Stomach (tissue), 9 donors: Measurements from ENCODE around the gene XCR1. TPM values are rescaled to one million over a fixed set of nuclear protein-coding genes. Genes with fewer than 3 reads are reported as not detected.

Experiments used
- DNase-seq, 2 donors: peaks; one replicate each; pipeline versions ENCODE4 v3.0.0 to v3.0.0-alpha.2; 2013 to 2019
- H3K27ac ChIP-seq, 5 donors: fragments of 200-600 bp in 4 of 5; sonication (generic) in 4 of 5; one replicate each; pipeline ENCODE4 v1.5.1; 2013 to 2019; ENCODE audit warnings: mild to moderate bottlenecking in 1 of 5, moderate library complexity in 1 of 5
- H3K27me3 ChIP-seq, 3 donors: fragments of 200-600 bp; sonication (generic); one replicate each; pipeline ENCODE4 v1.5.1; 2017 to 2019; ENCODE audit warnings: mixed run types in 1 of 3
- H3K36me3 ChIP-seq, 4 donors: fragments of 200-600 bp; sonication (generic); 1 replicate in 3 of 4; 2 replicates in 1 of 4; pipeline ENCODE4 v1.5.1; 2016 to 2019
- H3K4me1 ChIP-seq, 4 donors: fragments of 200-600 bp; sonication (generic); one replicate each; pipeline ENCODE4 v1.5.1; 2016 to 2019
- H3K4me3 ChIP-seq, 4 donors: fragments of 200-600 bp; sonication (generic) in 3 of 4; one replicate each; pipeline ENCODE4 v1.5.1; 2016 to 2019; ENCODE audit warnings: mild to moderate bottlenecking in 1 of 4
- H3K9me3 ChIP-seq, 4 donors: fragments of 200-600 bp; sonication (generic); one replicate each; pipeline ENCODE4 v1.5.1; 2016 to 2019
- EP300 ChIP-seq: sonication (generic); formaldehyde crosslinking; IDR thresholded peaks from one replicate; pipeline ENCODE4 v1.6.1; 2017; ENCODE audit warnings: antibody characterized with exemption
- POLR2A ChIP-seq, 4 donors: fragments of 450-650 bp; IDR thresholded peaks; one replicate each; pipeline ENCODE4 v1.6.1; 2016; ENCODE audit warnings: antibody characterized with exemption in 4 of 4, control low read depth in 2 of 4, mild to moderate bottlenecking in 1 of 4, moderate library complexity in 1 of 4
- POLR2AphosphoS5 ChIP-seq, 3 donors: sonication (generic); formaldehyde crosslinking; IDR thresholded peaks; one replicate each; pipeline ENCODE4 v1.6.1; 2016; ENCODE audit warnings: antibody characterized with exemption in 3 of 3
- WGBS, 5 donors: extraction: QIAGEN DNeasy Blood & Tissue Kit in 3 of 5; methylation state at CpG; one replicate each; pipeline versions ENCODE4 v1.1.5 to v1.1.7; 2013 to 2018; 5-methylcytosine and 5-hydroxymethylcytosine counted together
- intact Hi-C: fragments of 100-400 bp; cut with DNase I; formaldehyde crosslinking; loops from one replicate; pipeline ENCODE4 v1.15.1; 2023; ENCODE audit warnings: low total_unique reads
- polyA plus RNA-seq, 3 donors: library from polyadenylated mRNA; stranded (reverse); fragments of 200-250 nt; gene quantifications; one replicate each; pipeline ENCODE4 v1.2.3, GENCODE V29; 2013
- total RNA-seq, 5 donors: library from RNA; depleted of rRNA; stranded (reverse); fragments of >200 nt; gene quantifications; one replicate each; pipeline versions ENCODE4 v1.1.0 to v1.2.3, GENCODE V29; 2014 to 2016
- TF ChIP-seq, protein P1 (sequence below), 7 experiments: fragments of 450-650 bp in 4 of 7; fragments of 200-600 bp in 3 of 7; sonication (generic) in 3 of 7; IDR thresholded peaks; one replicate each; pipeline ENCODE4 v1.5.1; 2016 to 2019; ENCODE audit warnings: antibody characterized with exemption in 7 of 7, control low read depth in 2 of 7, mild to moderate bottlenecking in 1 of 7
- donor health status: healthy with polysubstance abuse.
- donor health status: Bipolar disorder and iron deficiency.
- donor health status: healthy.

The XCR1 gene
- total and polyA plus RNA-seq, 8 donors, result under 0.01 to 0.37 (median 0.08) TPM; not detected in 4

DNA sequence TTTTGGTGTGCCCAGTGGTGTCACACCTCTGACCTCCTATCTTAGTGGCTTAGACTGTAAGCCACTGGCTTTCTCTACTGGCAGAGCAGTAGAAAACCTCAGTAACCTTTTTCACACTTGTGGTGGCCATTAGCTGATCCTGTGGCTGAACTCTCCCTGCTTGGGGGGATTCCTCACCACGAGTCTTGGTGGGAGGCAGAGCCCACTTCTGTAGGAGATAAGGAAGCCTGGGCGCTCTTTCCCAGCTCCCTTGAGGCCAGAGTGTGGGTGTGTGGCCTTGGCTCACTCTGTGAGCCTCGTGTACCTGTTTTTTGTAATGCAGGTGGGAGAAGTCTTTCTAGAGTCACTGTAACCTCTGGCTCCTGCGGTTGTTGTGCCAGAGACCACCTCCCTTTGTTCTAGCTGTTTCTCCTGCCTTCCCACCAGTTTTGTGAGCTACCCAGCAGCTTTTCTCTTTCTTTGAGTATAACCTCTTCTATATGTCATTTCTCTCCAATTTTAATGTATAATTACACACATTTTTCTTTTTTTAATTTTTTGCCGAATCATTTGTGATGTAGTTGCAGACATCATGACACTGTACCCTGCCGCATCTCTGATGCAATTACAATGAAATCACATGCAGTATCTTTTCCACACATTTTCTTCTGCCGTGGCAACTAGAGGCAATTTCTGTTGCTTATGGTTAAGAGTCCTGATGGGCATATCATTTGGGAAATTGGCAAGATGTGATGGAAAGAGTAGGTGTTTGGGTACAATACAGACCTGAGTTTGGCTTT is 13.8 kb downstream of the XCR1 start:
- TF ChIP-seq POLR2AphosphoS5 (IDR thresholded peaks at IDR 0.05) (no peak), EP300 (no peak), POLR2A (IDR thresholded peaks at IDR 0.05) (no peak)
- TF ChIP-seq, protein P1, sequence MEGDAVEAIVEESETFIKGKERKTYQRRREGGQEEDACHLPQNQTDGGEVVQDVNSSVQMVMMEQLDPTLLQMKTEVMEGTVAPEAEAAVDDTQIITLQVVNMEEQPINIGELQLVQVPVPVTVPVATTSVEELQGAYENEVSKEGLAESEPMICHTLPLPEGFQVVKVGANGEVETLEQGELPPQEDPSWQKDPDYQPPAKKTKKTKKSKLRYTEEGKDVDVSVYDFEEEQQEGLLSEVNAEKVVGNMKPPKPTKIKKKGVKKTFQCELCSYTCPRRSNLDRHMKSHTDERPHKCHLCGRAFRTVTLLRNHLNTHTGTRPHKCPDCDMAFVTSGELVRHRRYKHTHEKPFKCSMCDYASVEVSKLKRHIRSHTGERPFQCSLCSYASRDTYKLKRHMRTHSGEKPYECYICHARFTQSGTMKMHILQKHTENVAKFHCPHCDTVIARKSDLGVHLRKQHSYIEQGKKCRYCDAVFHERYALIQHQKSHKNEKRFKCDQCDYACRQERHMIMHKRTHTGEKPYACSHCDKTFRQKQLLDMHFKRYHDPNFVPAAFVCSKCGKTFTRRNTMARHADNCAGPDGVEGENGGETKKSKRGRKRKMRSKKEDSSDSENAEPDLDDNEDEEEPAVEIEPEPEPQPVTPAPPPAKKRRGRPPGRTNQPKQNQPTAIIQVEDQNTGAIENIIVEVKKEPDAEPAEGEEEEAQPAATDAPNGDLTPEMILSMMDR (IDR thresholded peaks at IDR 0.05), result no peak
- Histone ChIP-seq H3K27ac (no peak overlapping the region), H3K4me3 (no peak overlapping the region), H3K9me3 (no peaks in the 10 kb centered on the region), H3K27me3 (no peaks in the 10 kb centered on the region), H3K4me1 (no peaks in the 10 kb centered on the region), H3K36me3 (no peaks in the 10 kb centered on the region)
- intact Hi-C loops, result no loop called here
- no peak for DNase-seq
- WGBS, 5 donors, result 74 to 76% (median 75%) methylated on average over 7 of the region's 7 CpGs

GRCh38 chr3:46012246-46012645 is 15.0 kb downstream of the XCR1 start:
- no peak for DNase-seq
- TF ChIP-seq EP300, result no peak
- no peak for TF ChIP-seq POLR2A (IDR thresholded peaks at IDR 0.05)
- TF ChIP-seq, protein P1 (IDR thresholded peaks at IDR 0.05), result no peak
- no peak for TF ChIP-seq POLR2AphosphoS5 (IDR thresholded peaks at IDR 0.05)
- Histone ChIP-seq H3K27ac (no peak overlapping the region), H3K27me3 (no peaks in the 10 kb centered on the region), H3K36me3 (no peaks in the 10 kb centered on the region), H3K9me3 (no peaks in the 10 kb centered on the region), H3K4me1 (no peaks in the 10 kb centered on the region), H3K4me3 (no peak overlapping the region)
- WGBS, 5 donors, result 84 to 92% (median 89%) methylated on average over 4 of the region's 4 CpGs
- intact Hi-C loops, result no loop called here

DNA sequence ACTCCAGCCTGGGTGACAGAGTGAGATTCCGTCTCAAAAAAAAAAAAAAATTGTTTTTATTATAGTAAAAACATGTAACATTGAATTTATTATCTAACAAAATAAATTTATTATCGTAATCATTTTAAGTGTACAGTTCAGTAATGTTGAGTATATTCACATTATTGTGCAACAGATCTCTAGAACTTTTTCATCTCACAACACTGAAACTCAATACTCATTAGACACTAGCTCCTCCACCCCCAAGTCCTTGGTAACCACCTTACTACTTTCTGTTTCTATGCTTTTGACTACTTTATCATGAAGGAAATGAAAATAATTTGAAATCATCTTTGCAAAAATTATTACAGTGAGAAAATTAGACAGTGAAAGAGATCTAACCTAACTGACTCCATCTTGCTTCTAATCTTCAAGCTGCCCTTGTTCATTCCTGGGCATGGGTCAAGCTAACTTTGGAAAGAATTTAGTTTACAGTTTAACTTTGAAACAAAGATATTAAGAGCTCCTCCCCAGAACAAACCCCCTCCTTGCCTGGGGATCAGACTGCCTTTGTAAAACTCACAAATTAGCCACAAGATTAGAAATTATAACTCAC is 16.7 kb downstream of the XCR1 start:
- Histone ChIP-seq H3K4me1 (peaks cover 0 to 11% (median 7%) of the 10 kb centered on the region in 4 donors), H3K9me3 (no peaks in the 10 kb centered on the region), H3K36me3 (no peaks in the 10 kb centered on the region), H3K27me3 (no peaks in the 10 kb centered on the region), H3K4me3 (no peak overlapping the region), H3K27ac (no peak overlapping the region)
- intact Hi-C loops, result no loop called here
- WGBS, 5 donors, result 91 to 95% (median 95%) methylated on average over 2 of the region's 2 CpGs
- DNase-seq, result no peak
- TF ChIP-seq POLR2A (IDR thresholded peaks at IDR 0.05) (no peak), EP300 (no peak), POLR2AphosphoS5 (IDR thresholded peaks at IDR 0.05) (no peak)
- TF ChIP-seq, protein P1 (IDR thresholded peaks at IDR 0.05), result no peak

DNA sequence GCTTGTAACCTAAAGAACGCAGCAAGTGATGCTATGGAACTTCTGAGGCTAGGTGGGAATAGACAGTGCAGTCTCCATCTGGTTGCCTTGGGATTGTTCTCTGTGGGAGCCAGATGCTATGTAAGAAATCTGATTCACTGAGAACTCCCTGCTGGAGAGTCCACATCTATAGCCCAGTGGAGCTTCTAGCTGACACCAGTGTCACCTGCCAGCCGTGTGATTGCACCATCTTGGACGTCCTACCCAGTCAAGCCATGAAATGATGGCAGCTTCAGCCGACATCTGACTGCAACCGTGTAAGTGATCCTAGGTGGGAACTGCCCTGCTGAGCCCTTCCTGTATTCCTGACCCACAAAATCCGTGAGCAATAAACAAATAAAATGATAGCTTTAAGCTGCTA is 19.2 kb downstream of the XCR1 start:
- Histone ChIP-seq H3K27ac (no peak overlapping the region), H3K36me3 (no peaks in the 10 kb centered on the region), H3K4me1 (peaks cover 0 to 11% (median 7%) of the 10 kb centered on the region in 4 donors), H3K9me3 (no peaks in the 10 kb centered on the region), H3K4me3 (no peak overlapping the region), H3K27me3 (no peaks in the 10 kb centered on the region)
- intact Hi-C loops, result no loop called here
- no peak for DNase-seq
- TF ChIP-seq POLR2AphosphoS5 (IDR thresholded peaks at IDR 0.05) (no peak), POLR2A (IDR thresholded peaks at IDR 0.05) (no peak), EP300 (no peak)
- TF ChIP-seq, protein P1 (IDR thresholded peaks at IDR 0.05), result no peak
- WGBS, 5 donors, result 64 to 93% (median 74%) methylated on average over 6 of the region's 6 CpGs
